Kidney (tissue), 14 donors: ENCODE measurements around the gene MYEOV. TPM values are rescaled to one million over a fixed set of nuclear protein-coding genes. Genes with fewer than 3 reads are reported as not detected.
A peak's percentile ranks its signal among the peaks of the same experiment; 100 is the strongest.

ENCODE experiments used
- DNase-seq, 5 donors: peaks; one replicate each; pipeline ENCODE4 v3.0.0-alpha.2; 2013 to 2020
- FAIRE-seq: peaks from 2 replicates; lab custom pipeline; 2012; peaks lifted over from hg19 to GRCh38; lab: Jason Lieb, UNC
- H3K27ac ChIP-seq, 2 donors: one replicate each; pipeline ENCODE4 v1.7.0; 2013; ENCODE audit warnings: low read depth in 2 of 2, low read length in 2 of 2, inconsistent platforms in 1 of 2
- H3K27me3 ChIP-seq: one replicate; pipeline ENCODE4 v1.7.1; 2013; ENCODE audit warnings: low read length, inconsistent platforms; ENCODE audit not compliant: control insufficient read depth, insufficient read depth
- H3K36me3 ChIP-seq, 3 donors: one replicate each; pipeline versions ENCODE4 v1.7.0 to v1.7.1; 2013; ENCODE audit warnings: low read length in 3 of 3, control low read depth in 1 of 3, inconsistent platforms in 1 of 3; ENCODE audit not compliant: insufficient read depth in 3 of 3, control insufficient read depth in 2 of 3
- H3K4me1 ChIP-seq, 3 donors: one replicate each; pipeline versions ENCODE4 v1.7.0 to v1.7.1; 2013; ENCODE audit warnings: low read length in 3 of 3, inconsistent platforms in 1 of 3, low read depth in 1 of 3; ENCODE audit not compliant: control insufficient read depth in 2 of 3, insufficient read depth in 2 of 3
- H3K4me3 ChIP-seq, 3 donors: one replicate each; pipeline versions ENCODE4 v1.7.0 to v1.8.1; 2013; ENCODE audit warnings: low read length in 3 of 3, control low read depth in 1 of 3, inconsistent platforms in 1 of 3
- H3K9ac ChIP-seq, 3 donors: one replicate each; pipeline versions ENCODE4 v1.7.0 to v1.7.1; 2013; ENCODE audit warnings: low read length in 3 of 3, control low read depth in 1 of 3, inconsistent platforms in 1 of 3
- H3K9me3 ChIP-seq, 3 donors: one replicate each; pipeline versions ENCODE4 v1.7.0 to v1.7.1; 2013; ENCODE audit warnings: low read length in 3 of 3, control low read depth in 1 of 3, inconsistent platforms in 1 of 3; ENCODE audit not compliant: control insufficient read depth in 2 of 3, insufficient read depth in 1 of 3
- CTCF ChIP-seq: IDR thresholded peaks from 3 replicates; pipeline ENCODE4 v1.5.1; 2012; ENCODE audit warnings: mild to moderate bottlenecking, moderate library complexity, borderline replicate concordance; ENCODE audit not compliant: insufficient read depth; ENCODE audit errors: extremely low read depth
- intact Hi-C: fragments of 100-400 bp; cut with DNase I; formaldehyde crosslinking; loops from one replicate; pipeline ENCODE4 v1.11.1; 2022
- polyA plus RNA-seq: library from polyadenylated mRNA; stranded (reverse); fragments of 350-450 nt; fragmentation: Illumina TruSeq; extraction: RNeasy Lipid Tissue Mini Kit (QIAGEN cat#74804); gene quantifications from one replicate; pipeline ENCODE4 v1.2.3, GENCODE V29; 2014; ENCODE audit warnings: low read depth, low replicate concordance; ENCODE audit not compliant: insufficient read depth
- total RNA-seq: library from RNA; stranded (reverse); fragmentation: NEBNext Ultra II Directional; extraction: Animal tissue kit (Norgen Biotek cat#: 25700); gene quantifications from one replicate; pipeline ENCODE4 v1.2.1, GENCODE V29; 2021
- donor health status: control.
- donor health status: control.
- donor health status: control.
- donor health status: control.
- donor health status: control.
- donor health status: DM: yes; HTN: yes; CAD: no.
- donor health status: Normal renal cell carcinoma (clear cell type).

MYEOV gene
- total and polyA plus RNA-seq, 2 donors from 2014 or later = 2.6 TPM; not detected in 1

GRCh38 chr11:69339983-69340565 lies 46.1 kb downstream of the MYEOV start:
- H3K27ac ChIP-seq = no peak overlapping the region
- H3K9ac ChIP-seq = no peak overlapping the region
- DNase-seq = peak in 2 of 5 donors; percentile 0 to 7
- H3K4me1 ChIP-seq = no peaks in the 10 kb centered on the region
- intact Hi-C loops = no loop called here
- no peak for TF ChIP-seq CTCF
- H3K36me3 ChIP-seq = no peaks in the 10 kb centered on the region
- no peak overlapping the region for H3K4me3 ChIP-seq
- FAIRE-seq = no peak
- H3K9me3 ChIP-seq = peaks cover 0 to 2% (median 0%) of the 10 kb centered on the region in 3 donors
- no peaks in the 10 kb centered on the region for H3K27me3 ChIP-seq

GRCh38 chr11:69342588-69343330 lies 48.8 kb downstream of the MYEOV start:
- peak in 2 of 5 donors; percentile 4 to 6 for DNase-seq

GRCh38 chr11:69343401-69344321 lies 49.7 kb downstream of the MYEOV start:
- peaks cover 0 to 2% (median 0%) of the 10 kb centered on the region in 3 donors for H3K9me3 ChIP-seq
- DNase-seq (peak in 2 of 5 donors; percentile 8 to 23), FAIRE-seq (no peak)
- no peak overlapping the region for H3K4me3 ChIP-seq
- no peaks in the 10 kb centered on the region for H3K4me1 ChIP-seq
- no peak overlapping the region for H3K9ac ChIP-seq
- intact Hi-C loops = no loop called here
- H3K36me3 ChIP-seq = no peaks in the 10 kb centered on the region
- no peak overlapping the region for H3K27ac ChIP-seq
- no peaks in the 10 kb centered on the region for H3K27me3 ChIP-seq
- no peak for TF ChIP-seq CTCF

More at GRCh38 chr11:69342588-69343330, 48.8 kb downstream of the MYEOV start:
- Histone ChIP-seq H3K9ac (no peak overlapping the region), H3K27me3 (no peaks in the 10 kb centered on the region), H3K4me1 (no peaks in the 10 kb centered on the region), H3K27ac (no peak overlapping the region), H3K9me3 (peaks cover 0 to 2% (median 0%) of the 10 kb centered on the region in 3 donors), H3K4me3 (no peak overlapping the region), H3K36me3 (no peaks in the 10 kb centered on the region)
- TF ChIP-seq CTCF = no peak
- FAIRE-seq = no peak
- intact Hi-C loops = no loop called here
